HepG2 (cell line): ENCODE data around the gene MTHFD1L. TPM values are rescaled to one million over a fixed set of nuclear protein-coding genes. Genes with fewer than 3 reads are reported as not detected.

ENCODE experiments used
- CENPX ChIP-seq: sonication (generic); formaldehyde crosslinking; IDR thresholded peaks from 2 replicates; pipeline ENCODE4 v1.9.0; 2021; ENCODE audit warnings: mild to moderate bottlenecking, missing genetic modification reagents, moderate library complexity
- DNMT1 ChIP-seq: sonication (generic); formaldehyde crosslinking; IDR thresholded peaks from 2 replicates; pipeline ENCODE4 v1.5.1; 2020; ENCODE audit warnings: mild to moderate bottlenecking, missing genetic modification reagents
- FIP1L1 ChIP-seq: fragments of 200-400 bp; formaldehyde crosslinking; IDR thresholded peaks from 2 replicates; pipeline ENCODE4 v1.6.1; 2018; ENCODE audit warnings: low read depth, mild to moderate bottlenecking, low read length, moderate library complexity, borderline replicate concordance; ENCODE audit not compliant: insufficient read depth
- FOXK2 ChIP-seq: fragments of 450-650 bp; IDR thresholded peaks from 2 replicates; pipeline ENCODE4 v1.6.1; 2016
- FOXO4 ChIP-seq: sonication (generic); formaldehyde crosslinking; conservative IDR thresholded peaks from 2 replicates; pipeline ENCODE4 v1.8.1; 2023; ENCODE audit warnings: missing genetic modification reagents
- GZF1 ChIP-seq: sonication (generic); formaldehyde crosslinking; IDR thresholded peaks from 2 replicates; pipeline ENCODE4 v1.5.1; 2020; ENCODE audit warnings: mild to moderate bottlenecking, missing genetic modification reagents
- MAZ ChIP-seq, 2 experiments: sonication (generic) in 1 of 2; formaldehyde crosslinking in 1 of 2; IDR thresholded peaks; 2 replicates each; pipeline versions ENCODE4 v1.5.0 to v1.6.1; 2012 to 2020; ENCODE audit warnings: low read depth in 2 of 2, mild to moderate bottlenecking in 2 of 2, borderline replicate concordance in 1 of 2, improper control_type of control experiment in 1 of 2, low read length in 1 of 2, missing genetic modification reagents in 1 of 2, moderate library complexity in 1 of 2
- MLLT10 ChIP-seq: sonication (generic); formaldehyde crosslinking; IDR thresholded peaks from 2 replicates; pipeline ENCODE4 v1.4.0; 2020; ENCODE audit warnings: missing genetic modification reagents
- MTF2 ChIP-seq: sonication (generic); formaldehyde crosslinking; IDR thresholded peaks from 2 replicates; pipeline ENCODE4 v1.5.0; 2020; ENCODE audit warnings: missing genetic modification reagents, borderline replicate concordance
- PLSCR1 ChIP-seq: sonication (generic); formaldehyde crosslinking; IDR thresholded peaks from 2 replicates; pipeline ENCODE4 v1.5.0; 2020; ENCODE audit warnings: missing genetic modification reagents, mild to moderate bottlenecking, borderline replicate concordance
- SMARCE1 ChIP-seq: fragments of 450-650 bp; IDR thresholded peaks from 2 replicates; pipeline ENCODE4 v1.6.1; 2017; ENCODE audit warnings: borderline replicate concordance
- WIZ ChIP-seq: sonication (generic); formaldehyde crosslinking; IDR thresholded peaks from 2 replicates; pipeline ENCODE4 v1.5.1; 2020; ENCODE audit warnings: mild to moderate bottlenecking, missing genetic modification reagents
- ZNF124 ChIP-seq: sonication (generic); formaldehyde crosslinking; IDR thresholded peaks from 2 replicates; pipeline ENCODE4 v1.4.0; 2020; ENCODE audit warnings: missing genetic modification reagents
- ZNF138 ChIP-seq: sonication (generic); formaldehyde crosslinking; IDR thresholded peaks from 2 replicates; pipeline ENCODE4 v1.5.0; 2020; ENCODE audit warnings: mild to moderate bottlenecking, low read depth, missing genetic modification reagents
- ZNF205 ChIP-seq: IDR thresholded peaks from 2 replicates; pipeline ENCODE4 v1.6.1; 2018; ENCODE audit warnings: missing biosample characterization, missing genetic modification reagents
- ZNF282 ChIP-seq: fragments of 450-650 bp; IDR thresholded peaks from 2 replicates; pipeline ENCODE4 v1.6.1; 2018; ENCODE audit not compliant: partially characterized antibody
- ZNF530 ChIP-seq: sonication (generic); formaldehyde crosslinking; IDR thresholded peaks from 2 replicates; pipeline ENCODE4 v1.5.0; 2020; ENCODE audit warnings: low read depth, mild to moderate bottlenecking, missing genetic modification reagents
- polyA plus RNA-seq, 8 experiments: library from polyadenylated mRNA; depleted of rRNA in 3 of 8; stranded (reverse) in 7 of 8; unstranded in 1 of 8; fragments of >200 nt; fragmentation: Illumina TruSeq in 4 of 8; extraction: Trizol in 4 of 8; gene quantifications; 2 replicates each; pipeline versions ENCODE4 v1.2.1 to v1.2.3, GENCODE V29; 2011 to 2016; ENCODE audit warnings: low read depth in 4 of 8, missing spikeins in 1 of 8, mixed read lengths in 1 of 8; ENCODE audit not compliant: insufficient read depth in 1 of 8
- total RNA-seq, 5 experiments: library from RNA; depleted of rRNA; stranded (reverse); fragments of >200 nt; fragmentation: Illumina TruSeq; extraction: Trizol; gene quantifications; 2 replicates each; pipeline ENCODE4 v1.2.3, GENCODE V29; 2016; ENCODE audit warnings: low read depth in 1 of 5
- TF ChIP-seq, protein P1 (sequence below): sonication (generic); formaldehyde crosslinking; IDR thresholded peaks from 2 replicates; pipeline ENCODE4 v1.4.0; 2020; ENCODE audit warnings: low read depth, mild to moderate bottlenecking, missing genetic modification reagents
- TF ChIP-seq, protein P2 (sequence below): sonication (generic); formaldehyde crosslinking; IDR thresholded peaks from 2 replicates; pipeline ENCODE4 v1.4.0; 2020; ENCODE audit warnings: missing genetic modification reagents

The MTHFD1L gene
- total and polyA plus RNA-seq, 2 of the 13 experiments (the other 11 are each of a cell fraction or from before 2014, with no cell fraction given) = 24.0 to 39.6 TPM

DNA sequence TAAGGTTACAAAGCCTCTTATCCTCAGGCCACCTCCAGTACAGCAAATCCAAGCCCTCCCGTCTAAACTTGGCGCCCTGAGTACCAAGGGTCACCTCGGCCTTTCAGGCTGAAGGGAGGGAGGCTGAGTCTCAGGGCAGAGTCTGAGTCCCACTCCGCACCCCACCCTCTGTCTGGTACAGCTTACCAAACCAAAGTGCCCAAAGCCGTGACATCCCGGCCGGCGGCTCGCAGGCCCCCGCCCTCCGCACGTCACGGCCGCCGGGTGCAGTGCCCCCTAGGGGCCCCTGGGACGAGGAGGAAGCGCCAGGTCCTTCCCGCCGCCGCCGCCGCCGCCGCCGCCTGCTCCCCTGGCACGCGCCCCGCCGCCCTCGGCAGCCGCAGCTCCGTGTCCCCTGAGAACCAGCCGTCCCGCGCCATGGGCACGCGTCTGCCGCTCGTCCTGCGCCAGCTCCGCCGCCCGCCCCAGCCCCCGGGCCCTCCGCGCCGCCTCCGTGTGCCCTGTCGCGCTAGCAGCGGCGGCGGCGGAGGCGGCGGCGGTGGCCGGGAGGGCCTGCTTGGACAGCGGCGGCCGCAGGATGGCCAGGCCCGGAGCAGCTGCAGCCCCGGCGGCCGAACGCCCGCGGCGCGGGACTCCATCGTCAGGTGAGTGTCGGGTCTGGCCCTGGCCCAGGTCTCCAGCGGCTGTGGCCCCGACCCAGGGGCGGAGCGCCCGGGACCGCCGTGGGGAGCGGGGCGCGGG is at the start of gene MTHFD1L (continued):
- TF ChIP-seq, protein P1, sequence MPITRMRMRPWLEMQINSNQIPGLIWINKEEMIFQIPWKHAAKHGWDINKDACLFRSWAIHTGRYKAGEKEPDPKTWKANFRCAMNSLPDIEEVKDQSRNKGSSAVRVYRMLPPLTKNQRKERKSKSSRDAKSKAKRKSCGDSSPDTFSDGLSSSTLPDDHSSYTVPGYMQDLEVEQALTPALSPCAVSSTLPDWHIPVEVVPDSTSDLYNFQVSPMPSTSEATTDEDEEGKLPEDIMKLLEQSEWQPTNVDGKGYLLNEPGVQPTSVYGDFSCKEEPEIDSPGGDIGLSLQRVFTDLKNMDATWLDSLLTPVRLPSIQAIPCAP (CRISPR knock-in tag) = no peak
- TF ChIP-seq MLLT10 = no peak
- no peak for TF ChIP-seq FOXO4 (CRISPR knock-in tag)
- no peak for TF ChIP-seq GZF1 (CRISPR knock-in tag)
- peak; percentile 83; the same call in 1 of the 2 replicates for TF ChIP-seq ZNF138 (CRISPR knock-in tag)
- no peak for TF ChIP-seq FOXK2
- peak; percentile 93; the same call in 1 of the 2 replicates for TF ChIP-seq MAZ (IDR thresholded peaks at IDR 0.05; ENCODE audit: borderline replicate concordance, low read depth, low read length)
- TF ChIP-seq MAZ (CRISPR knock-in tag; IDR thresholded peaks at IDR 0.05; ENCODE audit: low read depth) = peak; percentile 4; the same call in 1 of the 2 replicates
- no peak for TF ChIP-seq PLSCR1 (CRISPR knock-in tag)
- TF ChIP-seq ZNF530 (CRISPR knock-in tag) = no peak
- TF ChIP-seq DNMT1 (CRISPR knock-in tag) = peak; percentile 50; the same call in 1 of the 2 replicates
- no peak for TF ChIP-seq ZNF124 (CRISPR knock-in tag)
- peak; percentile 9; the same call in 1 of the 2 replicates for TF ChIP-seq MTF2
- TF ChIP-seq, protein P2, sequence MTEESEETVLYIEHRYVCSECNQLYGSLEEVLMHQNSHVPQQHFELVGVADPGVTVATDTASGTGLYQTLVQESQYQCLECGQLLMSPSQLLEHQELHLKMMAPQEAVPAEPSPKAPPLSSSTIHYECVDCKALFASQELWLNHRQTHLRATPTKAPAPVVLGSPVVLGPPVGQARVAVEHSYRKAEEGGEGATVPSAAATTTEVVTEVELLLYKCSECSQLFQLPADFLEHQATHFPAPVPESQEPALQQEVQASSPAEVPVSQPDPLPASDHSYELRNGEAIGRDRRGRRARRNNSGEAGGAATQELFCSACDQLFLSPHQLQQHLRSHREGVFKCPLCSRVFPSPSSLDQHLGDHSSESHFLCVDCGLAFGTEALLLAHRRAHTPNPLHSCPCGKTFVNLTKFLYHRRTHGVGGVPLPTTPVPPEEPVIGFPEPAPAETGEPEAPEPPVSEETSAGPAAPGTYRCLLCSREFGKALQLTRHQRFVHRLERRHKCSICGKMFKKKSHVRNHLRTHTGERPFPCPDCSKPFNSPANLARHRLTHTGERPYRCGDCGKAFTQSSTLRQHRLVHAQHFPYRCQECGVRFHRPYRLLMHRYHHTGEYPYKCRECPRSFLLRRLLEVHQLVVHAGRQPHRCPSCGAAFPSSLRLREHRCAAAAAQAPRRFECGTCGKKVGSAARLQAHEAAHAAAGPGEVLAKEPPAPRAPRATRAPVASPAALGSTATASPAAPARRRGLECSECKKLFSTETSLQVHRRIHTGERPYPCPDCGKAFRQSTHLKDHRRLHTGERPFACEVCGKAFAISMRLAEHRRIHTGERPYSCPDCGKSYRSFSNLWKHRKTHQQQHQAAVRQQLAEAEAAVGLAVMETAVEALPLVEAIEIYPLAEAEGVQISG (CRISPR knock-in tag) = peak; percentile 90
- no peak for TF ChIP-seq CENPX (CRISPR knock-in tag)
- TF ChIP-seq WIZ (CRISPR knock-in tag) = no peak
- no peak for TF ChIP-seq ZNF205 (CRISPR knock-in tag)
- TF ChIP-seq FIP1L1 = no peak
- TF ChIP-seq ZNF282 = no peak
- no peak for TF ChIP-seq SMARCE1
